Smooth muscle cell (in vitro differentiated cells): ENCODE data around the gene CHST4. TPM values are rescaled to one million over a fixed set of nuclear protein-coding genes. Genes with fewer than 3 reads are reported as not detected.

Source experiments
- DNase-seq: peaks from one replicate; lab custom pipeline; 2025; ENCODE audit not compliant: unreplicated experiment; lab: John Stamatoyannopoulos, UW
- H2AFZ ChIP-seq: fragments of 200-600 bp; sonication (generic); 2 replicates; pipeline ENCODE4 v1.6.0; 2016; ENCODE audit warnings: antibody characterized with exemption, low read depth, mild to moderate bottlenecking
- H3F3A ChIP-seq: fragments of 200-600 bp; sonication (generic); 2 replicates; pipeline ENCODE4 v1.6.0; 2017; ENCODE audit warnings: antibody characterized with exemption, low read depth
- H3K27ac ChIP-seq: fragments of 200-600 bp; sonication (generic); 2 replicates; pipeline ENCODE4 v1.5.1; 2016; ENCODE audit warnings: low read depth, mild to moderate bottlenecking
- H3K27me3 ChIP-seq: fragments of 200-600 bp; sonication (generic); 2 replicates; pipeline ENCODE4 v1.6.1; 2016; ENCODE audit warnings: low read depth, mild to moderate bottlenecking
- H3K36me3 ChIP-seq: fragments of 200-600 bp; sonication (generic); 2 replicates; pipeline ENCODE4 v1.5.1; 2016; ENCODE audit warnings: low read depth
- H3K4me1 ChIP-seq: fragments of 200-600 bp; sonication (generic); 2 replicates; pipeline ENCODE4 v1.5.1; 2016; ENCODE audit warnings: low read depth
- H3K4me2 ChIP-seq: fragments of 200-600 bp; sonication (generic); 2 replicates; pipeline ENCODE4 v1.6.0; 2016; ENCODE audit warnings: mild to moderate bottlenecking
- H3K4me3 ChIP-seq: fragments of 200-600 bp; sonication (generic); 2 replicates; pipeline ENCODE4 v1.5.1; 2016; ENCODE audit warnings: mild to moderate bottlenecking
- H3K79me2 ChIP-seq: fragments of 200-600 bp; sonication (generic); 2 replicates; pipeline ENCODE4 v1.6.0; 2016; ENCODE audit warnings: low read depth, mild to moderate bottlenecking
- H3K9ac ChIP-seq: fragments of 200-600 bp; sonication (generic); 2 replicates; pipeline ENCODE4 v1.6.0; 2016; ENCODE audit warnings: low read depth
- H3K9me3 ChIP-seq: fragments of 200-600 bp; sonication (generic); replicated peaks from 2 replicates; pipeline ENCODE4 v1.5.1; 2016; ENCODE audit warnings: low read depth
- H4K20me1 ChIP-seq: fragments of 200-600 bp; sonication (generic); 2 replicates; pipeline ENCODE4 v1.6.0; 2016; ENCODE audit warnings: low read depth
- CTCF ChIP-seq: fragments of 200-600 bp; sonication (generic); IDR thresholded peaks from 2 replicates; pipeline ENCODE4 v1.5.1; 2017; ENCODE audit warnings: borderline replicate concordance, mild to moderate bottlenecking, antibody characterized with exemption; ENCODE audit not compliant: insufficient read depth, poor library complexity, severe bottlenecking
- WGBS: methylation state at CpG from one replicate; pipeline ENCODE4 v1.1.7; 2016; ENCODE audit warnings: low lambda C conversion rate; 5-methylcytosine and 5-hydroxymethylcytosine counted together
- polyA plus RNA-seq: library from polyadenylated mRNA; unstranded; fragments of >200 nt; fragmentation: Nextera tagmentation; extraction: Ambion mirVana; gene quantifications from 2 replicates; pipeline ENCODE4 v1.2.1, GENCODE V29; 2016
- total RNA-seq: library from RNA; depleted of rRNA; stranded (reverse); fragments of >200 nt; gene quantifications from 2 replicates; pipeline ENCODE4 v1.2.3, GENCODE V29; 2014

The CHST4 gene
- total and polyA plus RNA-seq, 2 experiments from 2014 or later = not detected

GRCh38 chr16:71564335-71564967 is 38.2 kb downstream of the CHST4 start:
- Histone ChIP-seq H3K4me2 (peak overlapping the region; percentile 84), H4K20me1 (no peaks in the 10 kb centered on the region), H2AFZ (peak overlapping the region; percentile 95), H3K9ac (peak overlapping the region; percentile 62), H3K27ac (peak overlapping the region; percentile 82), H3K4me3 (peak overlapping the region; percentile 53), H3K27me3 (no peaks in the 10 kb centered on the region), H3K79me2 (no peaks in the 10 kb centered on the region), H3K4me1 (no peaks in the 10 kb centered on the region), H3K36me3 (no peaks in the 10 kb centered on the region), H3K9me3 (no peaks in the 10 kb centered on the region), H3F3A (peaks cover 6% of the 10 kb centered on the region)
- no peak for DNase-seq
- WGBS = 15% methylated on average over 19 of the region's 19 CpGs
- no peak for TF ChIP-seq CTCF

GRCh38 chr16:71565812-71566700 is 39.8 kb downstream of the CHST4 start:
- TF ChIP-seq CTCF = no peak
- Histone ChIP-seq H2AFZ (peak overlapping the region; percentile 95), H3K4me3 (peak overlapping the region; percentile 53), H3K4me2 (peak overlapping the region; percentile 84), H4K20me1 (no peaks in the 10 kb centered on the region), H3K79me2 (no peaks in the 10 kb centered on the region), H3K4me1 (no peaks in the 10 kb centered on the region), H3F3A (peaks cover 6% of the 10 kb centered on the region), H3K9ac (peak overlapping the region; percentile 62), H3K9me3 (no peaks in the 10 kb centered on the region), H3K27me3 (no peaks in the 10 kb centered on the region), H3K27ac (peak overlapping the region; percentile 82), H3K36me3 (no peaks in the 10 kb centered on the region)
- 71% methylated on average over 9 of the region's 9 CpGs for WGBS
- no peak for DNase-seq

- 95% methylated on average over 8 of the region's 8 CpGs for WGBS
- Histone ChIP-seq H3K9me3 (no peaks in the 10 kb centered on the region), H4K20me1 (no peaks in the 10 kb centered on the region), H2AFZ (no peak overlapping the region), H3K4me3 (no peak overlapping the region), H3K27me3 (no peaks in the 10 kb centered on the region), H3K9ac (no peak overlapping the region), H3K27ac (no peak overlapping the region), H3K4me2 (no peak overlapping the region), H3K36me3 (no peaks in the 10 kb centered on the region), H3F3A (peaks cover 6% of the 10 kb centered on the region), H3K79me2 (no peaks in the 10 kb centered on the region), H3K4me1 (no peaks in the 10 kb centered on the region)
- no peak for DNase-seq
- no peak for TF ChIP-seq CTCF
Observed at GRCh38 chr16:71567931-71568330, 41.7 kb downstream of the CHST4 start.
